ENCODE measurements around the gene CDH13.

Gene CDH13

GRCh38 chr16:83187405-83187804 is 560.6 kb downstream of the CDH13 start:
- DNase-seq (ENCODE audit: low read depth), result no peak

- DNase-seq (ENCODE audit: low read depth), result no peak
Measured at GRCh38 chr16:83196796-83197195, 570.0 kb downstream of the CDH13 start.

GRCh38 chr16:83197450-83197849 is 570.7 kb downstream of the CDH13 start:
- DNase-seq (ENCODE audit: low read depth), result no peak

GRCh38 chr16:83198977-83199376 is 572.2 kb downstream of the CDH13 start:
- no peak for DNase-seq (ENCODE audit: low read depth)

GRCh38 chr16:83200005-83200779 is 573.4 kb downstream of the CDH13 start:
- DNase-seq (ENCODE audit: low read depth), result no peak

- DNase-seq (ENCODE audit: low read depth), result no peak
Measured at GRCh38 chr16:83201748-83202147, 575.0 kb downstream of the CDH13 start.

GRCh38 chr16:83205896-83206295 is 579.1 kb downstream of the CDH13 start:
- no peak for DNase-seq (ENCODE audit: low read depth)

GRCh38 chr16:83206426-83206825 is 579.7 kb downstream of the CDH13 start:
- no peak for DNase-seq (ENCODE audit: low read depth)

- no peak for DNase-seq (ENCODE audit: low read depth)
Measured at GRCh38 chr16:83211711-83212110, 584.9 kb downstream of the CDH13 start.

- no peak for DNase-seq (ENCODE audit: low read depth)
Measured at GRCh38 chr16:83212301-83212841, 585.6 kb downstream of the CDH13 start.

GRCh38 chr16:83214671-83215070 is 587.9 kb downstream of the CDH13 start:
- no peak for DNase-seq (ENCODE audit: low read depth)

GRCh38 chr16:83215406-83216001 is 588.7 kb downstream of the CDH13 start:
- peak; percentile 3 for DNase-seq (ENCODE audit: low read depth)

GRCh38 chr16:83219285-83219684 is 592.5 kb downstream of the CDH13 start:
- DNase-seq (ENCODE audit: low read depth), result no peak

- DNase-seq (ENCODE audit: low read depth), result no peak
Measured at GRCh38 chr16:83220066-83220465, 593.3 kb downstream of the CDH13 start.

GRCh38 chr16:83224642-83225041 is 597.9 kb downstream of the CDH13 start:
- DNase-seq (ENCODE audit: low read depth), result no peak

GRCh38 chr16:83227336-83227735 is 600.6 kb downstream of the CDH13 start:
- DNase-seq (ENCODE audit: low read depth), result no peak

- DNase-seq (ENCODE audit: low read depth), result no peak
Measured at GRCh38 chr16:83231729-83232128, 605.0 kb downstream of the CDH13 start.

- DNase-seq (ENCODE audit: low read depth), result no peak
Measured at GRCh38 chr16:83233153-83233552, 606.4 kb downstream of the CDH13 start.

GRCh38 chr16:83238949-83239691 is 612.4 kb downstream of the CDH13 start:
- no peak for DNase-seq (ENCODE audit: low read depth)

- no peak for DNase-seq (ENCODE audit: low read depth)
Measured at GRCh38 chr16:83244057-83244456, 617.3 kb downstream of the CDH13 start.

- DNase-seq (ENCODE audit: low read depth), result no peak
Measured at GRCh38 chr16:83245061-83245460, 618.3 kb downstream of the CDH13 start.

GRCh38 chr16:83247767-83248372 is 621.1 kb downstream of the CDH13 start:
- no peak for DNase-seq (ENCODE audit: low read depth)

Measured in activated T-helper 1 cell treated with Interleukin-2 at 50 U/mL for 16 hours (primary cell).